CD14-positive monocyte (primary cell): ENCODE measurements around the gene MYRF. TPM values are rescaled to one million over a fixed set of nuclear protein-coding genes. Genes with fewer than 3 reads are reported as not detected.

ENCODE experiments used
- DNase-seq, 3 donors: peaks; one replicate each; pipeline ENCODE4 v3.0.0-alpha.2; 2011 to 2022
- H2AFZ ChIP-seq: 2 replicates; pipeline ENCODE4 v1.6.0; 2012; ENCODE audit warnings: mild to moderate bottlenecking, low read depth, low read length, inconsistent platforms; ENCODE audit not compliant: insufficient read depth, poor library complexity, severe bottlenecking
- H3K27ac ChIP-seq, 2 donors: 1 replicate in 1 of 2; 2 replicates in 1 of 2; pipeline ENCODE4 v1.5.1; 2012 to 2013; ENCODE audit warnings: low read length in 2 of 2, control low read depth in 1 of 2, inconsistent platforms in 1 of 2, low read depth in 1 of 2, mild to moderate bottlenecking in 1 of 2
- H3K27me3 ChIP-seq, 2 donors: one replicate each; pipeline versions ENCODE4 v1.6.0 to v1.6.1; 2011 to 2013; ENCODE audit warnings: low read length in 2 of 2; ENCODE audit not compliant: control insufficient read depth in 2 of 2, insufficient read depth in 2 of 2
- H3K36me3 ChIP-seq, 2 donors: replicated peaks in 1 of 2; 1 replicate in 1 of 2; 2 replicates in 1 of 2; pipeline versions ENCODE4 v1.5.1 to v1.6.1; 2012 to 2013; ENCODE audit warnings: low read length in 2 of 2, control low read depth in 1 of 2, inconsistent platforms in 1 of 2, mild to moderate bottlenecking in 1 of 2; ENCODE audit not compliant: insufficient read depth in 2 of 2, control insufficient read depth in 1 of 2
- H3K4me1 ChIP-seq, 2 donors: 1 replicate in 1 of 2; 2 replicates in 1 of 2; pipeline versions ENCODE4 v1.5.1 to v1.6.1; 2012 to 2013; ENCODE audit warnings: low read length in 2 of 2, control low read depth in 1 of 2, inconsistent platforms in 1 of 2, mild to moderate bottlenecking in 1 of 2, moderate library complexity in 1 of 2; ENCODE audit not compliant: insufficient read depth in 2 of 2, control insufficient read depth in 1 of 2
- H3K4me2 ChIP-seq: replicated peaks from 2 replicates; pipeline ENCODE3; 2012; ENCODE audit warnings: low read length, moderate library complexity, mild to moderate bottlenecking; ENCODE audit not compliant: poor library complexity, severe bottlenecking; ENCODE audit errors: extremely low read depth
- H3K4me3 ChIP-seq, 3 experiments: fragments of 200-600 bp in 1 of 3; sonication (generic) in 1 of 3; replicated peaks in 1 of 3; 1 replicate in 2 of 3; 2 replicates in 1 of 3; pipeline ENCODE4 v1.5.1; 2011 to 2013; ENCODE audit warnings: low read length in 3 of 3, mild to moderate bottlenecking in 3 of 3, control low read depth in 2 of 3, low read depth in 2 of 3, inconsistent platforms in 1 of 3, moderate library complexity in 1 of 3
- H3K79me2 ChIP-seq: 2 replicates; pipeline ENCODE4 v1.6.0; 2012; ENCODE audit warnings: mild to moderate bottlenecking, control low read depth, inconsistent platforms, low read length, moderate library complexity; ENCODE audit not compliant: insufficient read depth
- H3K9ac ChIP-seq: 2 replicates; pipeline ENCODE4 v1.6.0; 2017; ENCODE audit warnings: low read length, mild to moderate bottlenecking; ENCODE audit not compliant: insufficient read depth, poor library complexity, severe bottlenecking
- H3K9me3 ChIP-seq, 2 donors: replicated peaks in 1 of 2; 1 replicate in 1 of 2; 2 replicates in 1 of 2; pipeline versions ENCODE4 v1.5.1 to v1.6.1; 2012 to 2013; ENCODE audit warnings: low read length in 2 of 2, control low read depth in 1 of 2; ENCODE audit not compliant: control insufficient read depth in 1 of 2, insufficient read depth in 1 of 2
- H4K20me1 ChIP-seq: 2 replicates; pipeline ENCODE4 v1.6.0; 2012; ENCODE audit warnings: mild to moderate bottlenecking, low read length, control low read depth, moderate library complexity; ENCODE audit not compliant: insufficient read depth
- H3K27ac Mint-ChIP-seq, 7 donors: one replicate each; pipeline ENCODE4 v1.8.0; 2020; ENCODE audit warnings: mild to moderate bottlenecking in 7 of 7, mixed read lengths in 7 of 7, moderate library complexity in 6 of 7, inconsistent platforms in 2 of 7
- H3K27me3 Mint-ChIP-seq, 3 donors: one replicate each; pipeline ENCODE4 v1.8.0; 2021 to 2022; ENCODE audit warnings: low read depth in 3 of 3, mild to moderate bottlenecking in 3 of 3, mixed read lengths in 3 of 3, moderate library complexity in 3 of 3, inconsistent platforms in 1 of 3
- H3K36me3 Mint-ChIP-seq, 2 donors: one replicate each; pipeline ENCODE4 v1.8.0; 2020; ENCODE audit warnings: mixed read lengths in 2 of 2, inconsistent platforms in 1 of 2, mild to moderate bottlenecking in 1 of 2
- H3K4me1 Mint-ChIP-seq: one replicate; pipeline ENCODE4 v1.8.0; 2020; ENCODE audit warnings: mild to moderate bottlenecking, mixed read lengths
- H3K4me3 Mint-ChIP-seq, 2 donors: one replicate each; pipeline ENCODE4 v1.8.0; 2020; ENCODE audit warnings: mild to moderate bottlenecking in 2 of 2, mixed read lengths in 2 of 2, moderate library complexity in 1 of 2
- H3K9me3 Mint-ChIP-seq, 7 donors: one replicate each; pipeline ENCODE4 v1.8.0; 2020 to 2022; ENCODE audit warnings: mixed read lengths in 7 of 7, mild to moderate bottlenecking in 6 of 7, moderate library complexity in 6 of 7, inconsistent platforms in 2 of 7
- CTCF ChIP-seq: fragments of 200-600 bp; IDR thresholded peaks from one replicate; pipeline ENCODE4 v1.8.0; 2022; ENCODE audit warnings: antibody characterized with exemption, mild to moderate bottlenecking
- WGBS: methylation state at CpG from one replicate; pipeline ENCODE4 v1.1.5; 2013; ENCODE audit warnings: missing lambda C conversion rate; ENCODE audit not compliant: insufficient coverage; 5-methylcytosine and 5-hydroxymethylcytosine counted together
- intact Hi-C, 2 donors: fragments of 100-400 bp; cut with micrococcal nuclease; formaldehyde crosslinking; loops; one replicate each; pipeline versions ENCODE4 v1.15.0 to v1.15.1; 2023
- polyA plus RNA-seq, 3 donors: library from polyadenylated mRNA; depleted of rRNA in 1 of 3; unstranded in 2 of 3; stranded (reverse) in 1 of 3; fragments of 300-500 nt in 2 of 3; fragments of >200 nt in 1 of 3; fragmentation: Illumina TruSeq in 2 of 3; gene quantifications; 1 replicate in 2 of 3; 2 replicates in 1 of 3; pipeline ENCODE4 v1.2.3, GENCODE V29; 2012 to 2021

The MYRF gene
- polyA plus RNA-seq, 3 donors, result 0.18 to 0.19 TPM; not detected in 1

- Histone ChIP-seq H3K36me3 (no peaks in the 10 kb centered on the region), H3K9me3 (no peaks in the 10 kb centered on the region), H3K27me3 (peaks cover 0 to 15% of the 10 kb centered on the region in 2 donors), H3K4me1 (peaks cover 63 to 75% of the 10 kb centered on the region in 2 donors), H3K4me2 (no peak overlapping the region), H3K4me3 (no peak overlapping the region), H2AFZ (no peak overlapping the region), H3K27ac (no peak overlapping the region), H3K9ac (no peak overlapping the region), H3K79me2 (peaks cover 26% of the 10 kb centered on the region), H4K20me1 (no peaks in the 10 kb centered on the region)
- Mint-ChIP-seq H3K4me1 (peaks cover 70% of the 10 kb centered on the region), H3K9me3 (peaks cover 0 to 3% (median 0%) of the 10 kb centered on the region in 7 donors), H3K27ac (no peak overlapping the region), H3K27me3 (peaks cover 17 to 18% (median 17%) of the 10 kb centered on the region in 3 donors), H3K36me3 (peaks cover 6 to 7% of the 10 kb centered on the region in 2 donors), H3K4me3 (no peak overlapping the region)
- no CpG with 5 or more reads among the region's 4 CpGs for WGBS
- TF ChIP-seq CTCF, result no peak
- DNase-seq, result no peak
- intact Hi-C loops, result loop anchor here in 1 of 2 donors (5.0 kb wide), 1 partner anchor 33 kb away; no protein-coding TSS in a partner anchor
Observed at GRCh38 chr11:61829806-61830205, 77.4 kb downstream of the MYRF start.

- H3K4me3 ChIP-seq, result no peak overlapping the region
- no peaks in the 10 kb centered on the region for H3K36me3 ChIP-seq
- Mint-ChIP-seq H3K27me3 (peaks cover 17 to 18% (median 17%) of the 10 kb centered on the region in 3 donors), H3K9me3 (peaks cover 0 to 3% (median 0%) of the 10 kb centered on the region in 7 donors), H3K27ac (peak overlapping the region in 5 of 7 donors; percentile 3 to 91 (median 78)), H3K36me3 (peaks cover 6 to 7% of the 10 kb centered on the region in 2 donors), H3K4me3 (peak overlapping the region; percentile 25 to 49), H3K4me1 (peaks cover 77% of the 10 kb centered on the region)
- no peak overlapping the region for H2AFZ ChIP-seq
- peaks cover 70 to 81% of the 10 kb centered on the region in 2 donors for H3K4me1 ChIP-seq
- peaks cover 26% of the 10 kb centered on the region for H3K79me2 ChIP-seq
- intact Hi-C loops, result loop anchor here in 1 of 2 donors (5.0 kb wide), 1 partner anchor 33 kb away; no protein-coding TSS in a partner anchor
- no peak for TF ChIP-seq CTCF
- H3K9me3 ChIP-seq, result no peaks in the 10 kb centered on the region
- no peak overlapping the region for H3K9ac ChIP-seq
- DNase-seq, result peak in 1 of 3 donors; percentile 19
- WGBS, result 63% methylated on average over 6 of the region's 8 CpGs
- peak overlapping the region in 1 of 2 donors; percentile 11 for H3K27ac ChIP-seq
- no peaks in the 10 kb centered on the region for H4K20me1 ChIP-seq
- peaks cover 0 to 15% of the 10 kb centered on the region in 2 donors for H3K27me3 ChIP-seq
- H3K4me2 ChIP-seq, result peak overlapping the region; percentile 14
Observed at GRCh38 chr11:61830237-61831105, 78.0 kb downstream of the MYRF start.
